ENCODE data around the gene SMIM22.
"Not testable (repeated sequence)": the region's sequence is repeated elsewhere in the genome, so short reads cannot be mapped to it uniquely, and the experiment has no call there.

SMIM22 gene

DNA sequence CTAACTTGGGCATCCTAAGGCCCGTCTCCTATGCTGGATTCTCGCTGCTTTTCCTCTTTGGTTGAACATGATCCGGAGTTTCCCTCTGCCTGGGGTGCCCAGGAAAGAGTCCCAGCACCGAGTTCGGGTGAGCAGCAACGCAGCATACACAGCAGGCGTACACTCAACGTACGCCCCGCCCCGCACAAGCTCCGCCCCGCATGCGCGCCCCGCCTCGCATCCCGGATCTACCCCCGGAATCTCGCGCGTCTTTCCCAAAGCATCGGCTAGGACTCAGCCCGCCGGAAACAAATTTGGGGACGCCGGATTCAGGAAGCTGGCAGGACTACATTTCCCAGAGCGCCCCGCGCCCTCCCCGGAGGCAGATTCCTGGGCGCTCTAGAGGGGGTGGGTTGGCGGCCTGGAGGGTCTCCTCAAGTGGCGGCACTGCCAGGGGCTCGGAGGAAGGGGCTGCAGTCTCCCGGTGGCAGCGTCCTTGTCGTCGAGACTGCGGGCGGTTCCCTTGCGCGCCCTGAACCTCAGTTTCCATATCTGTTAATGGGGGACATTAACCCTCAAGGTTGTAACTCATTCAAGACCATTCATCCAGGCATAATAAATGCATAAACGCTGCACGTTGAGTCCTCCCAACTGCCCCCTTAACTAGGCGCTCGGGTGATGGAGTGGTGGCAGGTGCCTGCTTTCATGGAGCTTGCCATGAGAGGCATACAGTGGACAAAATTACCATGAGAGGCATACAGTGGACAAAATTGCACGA lies 26.4 kb upstream of the SMIM22 start:
- DNase-seq (ENCODE audit: low spot score), result peak; percentile 98

DNA sequence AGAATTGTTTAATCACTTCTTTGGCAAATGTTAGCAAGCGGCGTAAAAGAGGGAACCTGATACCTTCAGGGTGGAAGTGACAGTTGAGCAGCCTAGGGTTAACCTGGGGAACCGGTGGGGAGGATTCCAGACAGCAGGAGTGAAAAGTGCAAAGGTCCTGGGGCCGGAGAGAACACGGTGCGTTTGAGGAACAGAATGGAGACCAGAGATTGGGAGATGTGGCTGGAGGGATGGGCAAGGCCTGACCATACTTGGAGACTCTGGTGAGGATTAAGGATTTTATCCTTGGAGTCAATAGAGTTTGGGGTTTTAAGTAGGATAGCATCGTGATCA lies 25.9 kb upstream of the SMIM22 start:
- no peak for DNase-seq (ENCODE audit: low spot score)

DNA sequence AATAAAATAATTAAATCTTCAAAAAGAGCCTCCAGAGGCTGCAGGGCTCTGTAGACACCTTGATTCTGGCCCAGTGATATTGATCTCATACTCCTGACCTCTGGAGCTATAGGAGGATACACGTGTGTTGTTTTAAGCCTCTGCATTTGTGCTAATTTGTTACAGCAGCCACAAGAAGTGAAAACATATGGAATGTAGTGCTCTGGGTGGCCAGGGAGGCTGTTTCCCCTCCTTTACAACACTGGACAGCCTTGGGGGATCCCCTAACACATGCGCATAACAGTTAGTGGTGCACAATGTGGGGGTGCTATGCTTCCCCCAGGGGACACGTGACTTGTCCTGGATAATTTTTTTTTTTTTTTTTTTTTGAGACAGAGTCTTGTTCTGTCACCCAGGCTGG lies 23.5 kb upstream of the SMIM22 start:
- no peak for DNase-seq (ENCODE audit: low spot score)

GRCh38 chr16:4772351-4772750 lies 22.8 kb upstream of the SMIM22 start:
- no peak for DNase-seq (ENCODE audit: low spot score)

- DNase-seq (ENCODE audit: low spot score), result no peak
Observed at GRCh38 chr16:4775005-4775404, 20.2 kb upstream of the SMIM22 start.

- no peak for DNase-seq (ENCODE audit: low spot score)
Observed at GRCh38 chr16:4776141-4776705, 18.9 kb upstream of the SMIM22 start.

- no peak for DNase-seq (ENCODE audit: low spot score)
Observed at GRCh38 chr16:4777339-4778049, 17.7 kb upstream of the SMIM22 start.

- DNase-seq (ENCODE audit: low spot score), result no peak
Observed at GRCh38 chr16:4778050-4778392, 17.1 kb upstream of the SMIM22 start.

- DNase-seq (ENCODE audit: low spot score), result no peak
Observed at GRCh38 chr16:4780235-4780634, 14.9 kb upstream of the SMIM22 start.

DNA sequence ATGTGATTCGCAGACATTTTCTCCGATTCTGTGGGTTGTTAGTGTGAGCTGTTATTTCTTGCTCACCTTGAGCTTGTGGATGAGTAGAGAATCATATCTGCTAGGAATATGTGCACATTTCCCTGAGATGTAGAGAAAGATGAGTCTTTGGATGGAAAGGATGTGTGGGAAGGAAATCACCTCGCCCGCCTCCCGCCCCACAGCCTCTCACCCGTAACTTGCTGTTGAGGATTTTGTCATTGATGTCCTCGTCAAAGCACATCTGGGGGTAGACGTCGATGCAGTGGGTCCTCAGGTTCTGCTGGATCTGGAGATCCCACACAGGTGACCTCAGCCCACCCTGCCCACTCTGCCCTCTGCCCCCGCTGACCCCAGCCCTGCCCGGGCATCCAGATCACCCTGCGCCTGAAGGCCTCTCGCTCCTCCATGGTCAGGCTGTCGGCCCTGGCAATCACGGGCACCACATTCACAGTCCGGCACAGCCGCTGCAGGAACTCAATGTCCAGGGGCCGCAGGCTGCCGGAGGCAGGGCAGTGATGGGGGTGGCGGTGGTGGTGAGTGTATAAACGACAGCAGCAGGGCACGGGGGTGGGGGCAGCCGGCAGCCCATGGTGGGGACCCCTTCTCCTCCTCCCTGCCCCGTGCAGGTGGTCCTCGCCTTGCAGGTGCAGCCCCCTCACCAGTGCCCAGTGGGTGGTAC lies 11.8 kb upstream of the SMIM22 start:
- DNase-seq (ENCODE audit: low spot score), result no peak

DNA sequence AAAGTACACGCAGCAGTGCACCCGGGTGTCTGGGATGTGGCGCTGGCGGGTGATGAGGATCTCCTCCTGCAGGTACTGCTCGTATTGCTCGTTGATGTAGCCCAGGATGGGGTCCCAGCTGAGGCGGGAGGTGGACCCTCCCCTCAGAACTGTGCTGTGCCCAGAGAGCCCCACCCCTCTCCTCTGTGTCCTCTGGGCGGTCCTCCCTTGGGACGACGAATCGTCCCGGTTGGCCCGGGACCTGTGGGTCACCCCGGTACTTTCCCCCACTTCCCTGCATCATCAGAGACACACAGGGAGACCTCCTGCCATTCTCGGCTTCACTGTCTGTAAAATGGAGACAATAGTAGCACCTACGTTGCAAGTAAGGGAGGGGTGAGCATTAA lies 11.2 kb upstream of the SMIM22 start:
- DNase-seq (ENCODE audit: low spot score), result no peak

DNA sequence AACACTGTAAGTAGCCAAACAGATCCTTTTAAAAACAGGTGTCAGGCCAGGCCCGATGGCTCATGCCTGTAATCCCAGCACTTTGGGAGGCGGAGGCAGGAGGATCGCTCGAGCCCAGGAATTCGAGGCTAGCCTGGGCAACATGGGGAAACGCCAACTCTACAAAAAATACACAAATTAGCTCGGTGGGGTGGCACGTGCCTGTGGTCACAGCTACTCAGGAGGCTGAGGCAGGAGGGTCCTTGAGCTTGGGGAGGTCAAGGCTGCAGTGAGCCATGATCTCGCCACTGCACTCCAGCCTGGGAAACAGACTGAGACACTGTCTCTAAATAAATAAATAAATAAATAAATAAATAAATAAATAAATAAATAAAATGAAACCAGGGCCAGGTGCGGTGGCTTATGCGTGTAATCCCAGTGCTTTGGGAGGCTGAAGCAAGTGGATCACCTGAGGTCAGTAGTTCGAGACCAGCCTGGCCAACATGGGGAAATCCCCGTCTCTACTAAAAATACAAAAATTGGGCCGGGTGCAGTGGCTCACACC lies 10.7 kb upstream of the SMIM22 start:
- DNase-seq (ENCODE audit: low spot score), result not testable (repeated sequence)

DNA sequence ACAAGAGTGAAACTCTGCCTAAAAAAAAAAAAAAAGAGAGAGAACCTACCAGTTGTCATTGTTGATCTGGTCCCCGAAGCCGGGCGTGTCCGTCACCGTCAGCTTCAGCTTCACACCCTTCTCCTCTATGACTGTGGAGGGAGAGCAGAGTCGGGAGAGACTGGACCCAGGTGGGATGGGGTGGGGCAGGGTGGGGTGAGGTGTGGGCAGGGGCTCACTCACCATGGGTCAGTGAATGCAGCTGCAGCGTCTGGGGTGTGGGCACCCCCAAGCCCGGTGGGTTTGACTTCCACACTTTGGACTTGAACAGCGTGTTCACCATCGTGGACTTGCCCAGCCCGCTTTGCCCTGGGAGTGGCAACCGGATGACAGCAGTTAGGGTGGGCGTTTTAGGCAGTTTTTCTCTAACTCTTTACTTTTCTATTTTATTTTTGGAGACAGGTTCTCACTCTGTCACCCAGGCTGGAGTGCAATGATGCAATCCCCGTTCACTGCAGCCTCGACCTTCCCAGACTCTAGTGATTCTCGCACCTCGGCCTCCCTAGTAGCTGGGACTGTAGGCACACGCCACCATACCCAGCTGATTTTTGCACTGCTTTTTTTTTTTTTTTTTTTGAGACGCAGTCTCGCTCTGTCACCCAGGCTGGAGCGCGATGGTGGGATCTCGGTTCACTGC lies 9.3 kb upstream of the SMIM22 start:
- no peak for DNase-seq (ENCODE audit: low spot score)

DNA sequence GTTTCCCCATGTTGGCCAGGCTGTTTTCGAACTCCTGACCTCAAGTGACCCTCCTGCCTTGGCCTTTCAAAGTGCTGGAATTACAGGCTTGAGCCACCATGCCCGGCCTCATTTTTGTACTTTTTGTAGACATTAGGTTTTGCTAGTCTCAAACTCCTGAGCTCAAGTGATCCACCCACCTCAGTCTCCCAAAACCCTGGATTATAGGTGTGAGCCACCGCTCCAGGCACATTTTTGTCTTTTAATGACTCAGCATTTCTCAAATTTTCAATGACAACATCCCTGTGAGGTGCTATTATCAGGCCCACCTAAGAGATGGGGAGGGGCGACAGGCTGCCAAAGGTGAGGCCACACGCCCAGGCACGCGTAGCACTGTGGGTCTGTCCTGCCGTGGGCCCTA lies 8.1 kb upstream of the SMIM22 start:
- DNase-seq (ENCODE audit: low spot score), result no peak

- no peak for DNase-seq (ENCODE audit: low spot score)
Observed at GRCh38 chr16:4787627-4788482, 7.3 kb upstream of the SMIM22 start, which contains the start of gene SEPTIN12. Gene SEPTIN12, minus strand, starts transcription at chr16:4788345. Its CDS starts 700 bp downstream, at chr16:4787645.

GRCh38 chr16:4788489-4788889 lies 6.7 kb upstream of the SMIM22 start:
- no peak for DNase-seq (ENCODE audit: low spot score)

GRCh38 chr16:4788910-4789309 lies 6.3 kb upstream of the SMIM22 start:
- DNase-seq (ENCODE audit: low spot score), result no peak

DNA sequence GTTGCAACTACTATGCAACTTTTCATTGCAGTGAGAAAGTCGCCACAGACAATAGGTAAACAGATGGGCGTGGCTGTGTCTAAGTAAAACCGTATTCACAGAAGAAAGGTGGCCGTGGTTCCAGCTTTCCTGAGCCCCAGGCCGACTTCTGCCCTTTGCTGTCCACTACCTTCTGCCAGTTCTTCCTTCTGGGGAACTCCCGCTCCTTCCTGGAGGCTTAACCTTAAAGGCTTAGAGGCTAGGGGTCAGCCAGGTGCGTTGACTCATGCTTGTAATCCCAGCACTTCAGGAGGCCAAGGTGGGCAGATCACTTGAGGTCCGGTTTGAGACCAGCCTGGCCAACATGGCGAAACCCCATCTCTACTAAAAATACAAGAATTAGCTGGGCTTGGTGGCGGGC lies 4.9 kb upstream of the SMIM22 start:
- no peak for DNase-seq (ENCODE audit: low spot score)

GRCh38 chr16:4790871-4791270 lies 4.3 kb upstream of the SMIM22 start:
- no peak for DNase-seq (ENCODE audit: low spot score)

- DNase-seq (ENCODE audit: low spot score), result no peak
Observed at GRCh38 chr16:4792951-4793513, 2.1 kb upstream of the SMIM22 start.
